ENCODE data around the gene CELF2. TPM values are rescaled to one million over a fixed set of nuclear protein-coding genes. Genes with fewer than 3 reads are reported as not detected.

CELF2 gene
- total and polyA plus RNA-seq, 2 of the 4 experiments (the other 2 are of a cell fraction), result 3.5 to 6.6 TPM

DNA sequence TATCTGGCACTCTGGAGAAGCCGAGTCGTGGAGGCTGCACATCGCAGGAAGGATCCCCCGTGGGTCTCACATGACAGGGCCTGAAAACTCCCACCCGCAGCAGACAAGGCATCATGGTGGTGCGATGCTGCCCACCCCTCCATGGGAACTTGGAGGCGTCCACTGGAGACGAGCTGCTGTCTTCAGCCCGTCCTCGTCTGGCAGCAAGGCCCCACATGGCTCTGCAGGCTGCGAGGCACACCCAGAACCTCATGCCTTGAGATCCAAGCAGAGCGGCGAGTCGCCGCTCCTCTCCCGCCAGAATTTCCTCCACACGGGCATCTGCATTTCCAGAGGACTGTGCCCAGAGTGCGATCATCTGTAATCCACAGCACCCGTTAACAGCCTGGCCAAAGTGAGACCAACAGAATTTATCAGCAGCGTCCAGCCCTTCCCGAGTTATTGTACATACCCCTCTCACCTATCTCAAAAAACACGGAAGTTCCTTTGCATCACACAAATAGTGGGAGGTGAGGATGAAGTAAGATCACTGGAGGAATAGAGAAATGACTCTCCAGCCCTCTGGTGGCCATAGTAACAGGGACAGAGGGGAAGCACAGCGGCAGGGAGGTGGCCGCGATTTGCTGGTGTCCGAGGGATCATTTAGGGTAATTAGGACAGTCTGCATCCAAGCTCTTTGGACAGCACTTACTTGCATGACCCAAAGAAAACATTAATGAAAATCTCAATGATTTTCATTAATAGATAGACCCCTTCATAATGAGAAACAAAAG, 301.3 kb downstream of the CELF2 start:
- no peak overlapping the region for H3K4ac ChIP-seq (ENCODE audit: low read depth, low read length)
- ChIA-PET CTCF (no interaction called here), POLR2A (ENCODE audit: unreplicated experiment) (no interaction called here)
- DNase-seq (no peak), ATAC-seq (ENCODE audit: low read depth) (no peak)
- H3K4me3 ChIP-seq (ENCODE audit: insufficient read depth, low read depth, low read length), result no peak overlapping the region
- H3K27me3 ChIP-seq (ENCODE audit: control insufficient read depth, insufficient read depth, low read length), result no peaks in the 10 kb centered on the region
- dilution Hi-C loops (cut with HindIII; ENCODE audit: low sequenced_read_pairs, unreplicated experiment), result no loop called here
- no peak overlapping the region for H2BK120ac ChIP-seq (ENCODE audit: low read depth, low read length)
- no TSS peak for BruUV-seq (replicated peaks)
- no peak overlapping the region for H2AFZ ChIP-seq (replicated peaks; ENCODE audit: low read length, poor library complexity)
- H3K79me1 ChIP-seq (ENCODE audit: low read depth in 1 of 2, low read length in 2 of 2), result no peaks in the 10 kb centered on the region
- 82% methylated on average over 13 of the region's 26 CpGs; no CpG with 5 or more reads in 1 of the 2 experiments for WGBS, 2 experiments (ENCODE audit: extremely low coverage in 2 of 2, insufficient read length in 1 of 2)
- no peak overlapping the region for H4K8ac ChIP-seq (ENCODE audit: low read depth in 2 of 2, low read length in 2 of 2)
- in situ Hi-C loops (cut with MboI; ENCODE audit: low sequenced_read_pairs), result no loop called here
- H3K9me1 ChIP-seq (ENCODE audit: insufficient read depth, low read length), result no peaks in the 10 kb centered on the region
- no peak overlapping the region for H2AK5ac ChIP-seq (ENCODE audit: low read depth, low read length)
- TF ChIP-seq SMC3 (IDR thresholded peaks at IDR 0.05; ENCODE audit: low read depth, low read length), result no peak
- no peak for TF ChIP-seq CEBPB (IDR thresholded peaks at IDR 0.05; ENCODE audit: low read depth, low read length)
- TF ChIP-seq MAZ (IDR thresholded peaks at IDR 0.05; ENCODE audit: borderline replicate concordance, low read depth, low read length), result no peak
- no peak for TF ChIP-seq CHD1 (IDR thresholded peaks at IDR 0.05; ENCODE audit: low read depth, low read length)
- TF ChIP-seq MAFK (IDR thresholded peaks at IDR 0.05; ENCODE audit: low read depth, low read length), result no peak
- TF ChIP-seq BHLHE40 (IDR thresholded peaks at IDR 0.05; ENCODE audit: low read depth, low read length), result no peak
- TF ChIP-seq ELK1 (IDR thresholded peaks at IDR 0.05; ENCODE audit: borderline replicate concordance, low read depth, low read length), result no peak
- no peak for TF ChIP-seq NFE2L2 (IDR thresholded peaks at IDR 0.05; ENCODE audit: low read depth, low read length)
- H2BK20ac ChIP-seq (ENCODE audit: low read depth, low read length), result no peak overlapping the region
- no peak overlapping the region for H3K9ac ChIP-seq (ENCODE audit: low read depth, low read length)
- no peaks in the 10 kb centered on the region for H3K4me1 ChIP-seq (ENCODE audit: control insufficient read depth, insufficient read depth, low read length)
- H4K91ac ChIP-seq (ENCODE audit: insufficient read depth, low read depth, low read length), result no peak overlapping the region
- H4K20me1 ChIP-seq (ENCODE audit: insufficient read depth, low read length), result no peaks in the 10 kb centered on the region
- H3K9me3 ChIP-seq (ENCODE audit: control insufficient read depth, insufficient read depth, low read length), result peaks cover 4% of the 10 kb centered on the region; the same call in 1 of the 2 replicates
- H2BK5ac ChIP-seq (ENCODE audit: low read depth, low read length, poor library complexity, severe bottlenecking), result no peak overlapping the region
- no peak overlapping the region for H3K18ac ChIP-seq (ENCODE audit: low read depth, low read length)
- intact Hi-C loops (cut with micrococcal nuclease), result no loop called here
- H2BK15ac ChIP-seq (ENCODE audit: low read depth, low read length), result no peak overlapping the region
- H3K56ac ChIP-seq (ENCODE audit: extremely low read depth, insufficient read depth, low read length), result no peak overlapping the region
- no peak overlapping the region for H3K27ac ChIP-seq (ENCODE audit: insufficient read depth, low read length)
- no peak overlapping the region for H4K5ac ChIP-seq (ENCODE audit: low read depth, low read length)
- H3K14ac ChIP-seq (replicated peaks; ENCODE audit: low read depth, low read length), result no peak overlapping the region
- no peak overlapping the region for H3K4me2 ChIP-seq (ENCODE audit: low read depth, low read length)
- no peak overlapping the region for H3K23ac ChIP-seq (ENCODE audit: low read depth, low read length)
- H3K36me3 ChIP-seq (ENCODE audit: control insufficient read depth, insufficient read depth, low read length), result no peaks in the 10 kb centered on the region
- H2AK9ac ChIP-seq (replicated peaks; ENCODE audit: low read depth, low read length, poor library complexity), result no peak overlapping the region
